Activated CD4-positive, alpha-beta T cell treated with anti-CD3 and anti-CD28 coated beads, Interleukin-2, Interleukin-4, amounts not matched to agents 100 ng/mL and 50 ng/mL, durations not matched to agents 16 hours and 8 hours (primary cell): Measurements from ENCODE around the gene CYP2S1.
"Not testable (repeated sequence)": the region's sequence is repeated elsewhere in the genome, so short reads cannot be mapped to it uniquely, and the experiment has no call there.

Experiments
- DNase-seq: peaks from one replicate; pipeline ENCODE4 v3.0.0-alpha.2; 2020; ENCODE audit warnings: low spot score

Gene CYP2S1

GRCh38 chr19:41192574-41193429 lies at the start of gene CYP2S1:
Gene CYP2S1, plus strand, starts transcription at chr19:41193219. Its CDS starts 46 bp downstream, at chr19:41193265.
- no peak for DNase-seq

GRCh38 chr19:41144403-41144802 lies 48.6 kb upstream of the CYP2S1 start:
- peak; percentile 87 for DNase-seq

GRCh38 chr19:41149831-41150230 lies 43.2 kb upstream of the CYP2S1 start:
- no peak for DNase-seq

- DNase-seq, result not testable (repeated sequence)
Measured at GRCh38 chr19:41150986-41151385, 42.0 kb upstream of the CYP2S1 start.

- DNase-seq, result no peak
Measured at GRCh38 chr19:41154060-41154459, 39.0 kb upstream of the CYP2S1 start.

GRCh38 chr19:41156207-41156606 lies 36.8 kb upstream of the CYP2S1 start:
- DNase-seq, result no peak

GRCh38 chr19:41159881-41160280 lies 33.1 kb upstream of the CYP2S1 start:
- DNase-seq, result no peak

GRCh38 chr19:41161903-41162302 lies 31.1 kb upstream of the CYP2S1 start:
- no peak for DNase-seq

GRCh38 chr19:41166944-41167804 lies 25.8 kb upstream of the CYP2S1 start:
- no peak for DNase-seq

- DNase-seq, result no peak
Measured at GRCh38 chr19:41172297-41173164, 20.5 kb upstream of the CYP2S1 start.

GRCh38 chr19:41174297-41174928 lies 18.6 kb upstream of the CYP2S1 start:
- no peak for DNase-seq

GRCh38 chr19:41175801-41176777 lies 16.9 kb upstream of the CYP2S1 start:
- DNase-seq, result peak; percentile 10

GRCh38 chr19:41180173-41180572 lies 12.8 kb upstream of the CYP2S1 start:
- not testable (repeated sequence) for DNase-seq

- DNase-seq, result no peak
Measured at GRCh38 chr19:41186971-41187883, 5.8 kb upstream of the CYP2S1 start.

- no peak for DNase-seq
Measured at GRCh38 chr19:41187884-41188279, 5.1 kb upstream of the CYP2S1 start.

- DNase-seq, result no peak
Measured at GRCh38 chr19:41189425-41190065, 3.5 kb upstream of the CYP2S1 start.

- DNase-seq, result no peak
Measured at GRCh38 chr19:41193430-41194156, 574 bp downstream of the CYP2S1 start.

GRCh38 chr19:41194157-41194552 lies 1.1 kb downstream of the CYP2S1 start:
- DNase-seq, result no peak
